GM12874 (cell line): ENCODE measurements around the gene PTBP3.

Source experiments
- CTCF ChIP-seq: IDR thresholded peaks from 2 replicates; pipeline ENCODE4 v1.5.1; 2011; ENCODE audit warnings: low read depth, mild to moderate bottlenecking, control low read depth, low read length, moderate library complexity; ENCODE audit not compliant: insufficient read depth

PTBP3 gene

GRCh38 chr9:112334432-112334841 is 1.0 kb upstream of the PTBP3 start:
- TF ChIP-seq CTCF = no peak

- TF ChIP-seq CTCF = peak; percentile 46; the same call in 1 of the 2 replicates
Observed at GRCh38 chr9:112333639-112334431, 416 bp upstream of the PTBP3 start.

- no peak for TF ChIP-seq CTCF
Observed at GRCh38 chr9:112332674-112332976, 794 bp downstream of the PTBP3 start.

- no peak for TF ChIP-seq CTCF
Observed at GRCh38 chr9:112332214-112332613, 1.2 kb downstream of the PTBP3 start.

GRCh38 chr9:112331674-112331952 is 1.8 kb downstream of the PTBP3 start:
- no peak for TF ChIP-seq CTCF

GRCh38 chr9:112328545-112328944 is 4.9 kb downstream of the PTBP3 start:
- TF ChIP-seq CTCF = no peak

GRCh38 chr9:112327718-112328450 is 5.5 kb downstream of the PTBP3 start:
- no peak for TF ChIP-seq CTCF
